Mesendoderm (in vitro differentiated cells): ENCODE data around the gene CNTN5.

Experiments used
- DNase-seq: peaks from one replicate; pipeline ENCODE4 v3.0.0; 2013
- H2AK5ac ChIP-seq: 2 replicates; pipeline ENCODE4 v1.6.1; 2013; ENCODE audit warnings: low read length, inconsistent platforms
- H2BK120ac ChIP-seq: 2 replicates; pipeline ENCODE4 v1.6.1; 2013; ENCODE audit warnings: low read depth, mild to moderate bottlenecking, low read length, moderate library complexity, mixed read lengths
- H2BK15ac ChIP-seq: replicated peaks from 2 replicates; pipeline ENCODE4 v1.6.1; 2013; ENCODE audit warnings: low read depth, mild to moderate bottlenecking, moderate library complexity
- H2BK5ac ChIP-seq: 2 replicates; pipeline ENCODE4 v1.6.1; 2013; ENCODE audit warnings: low read length, inconsistent platforms
- H3K18ac ChIP-seq: 2 replicates; pipeline ENCODE4 v1.6.1; 2013; ENCODE audit warnings: mild to moderate bottlenecking, low read length, mixed read lengths
- H3K23ac ChIP-seq: one replicate; pipeline ENCODE4 v1.6.1; 2013; ENCODE audit warnings: low read length
- H3K27ac ChIP-seq: 2 replicates; pipeline ENCODE4 v1.5.1; 2013; ENCODE audit warnings: low read depth, mild to moderate bottlenecking, inconsistent platforms, low read length, moderate library complexity
- H3K27me3 ChIP-seq: 2 replicates; pipeline ENCODE4 v1.6.1; 2013; ENCODE audit warnings: low read length, control low read depth, mild to moderate bottlenecking, inconsistent platforms; ENCODE audit not compliant: insufficient read depth, poor library complexity
- H3K36me3 ChIP-seq: 2 replicates; pipeline ENCODE4 v1.6.1; 2013; ENCODE audit warnings: low read length, inconsistent platforms; ENCODE audit not compliant: control insufficient read depth, insufficient read depth
- H3K4ac ChIP-seq: one replicate; pipeline ENCODE4 v1.6.1; 2013; ENCODE audit warnings: low read depth, mild to moderate bottlenecking, low read length, moderate library complexity
- H3K4me1 ChIP-seq: 2 replicates; pipeline ENCODE4 v1.6.1; 2013; ENCODE audit warnings: low read depth, low read length, inconsistent platforms; ENCODE audit not compliant: control insufficient read depth
- H3K4me2 ChIP-seq: 2 replicates; pipeline ENCODE4 v1.6.1; 2013; ENCODE audit warnings: low read length
- H3K4me3 ChIP-seq: 2 replicates; pipeline ENCODE4 v1.5.1; 2013; ENCODE audit warnings: mild to moderate bottlenecking, low read length
- H3K56ac ChIP-seq: one replicate; pipeline ENCODE4 v1.6.1; 2013; ENCODE audit warnings: low read length
- H3K79me1 ChIP-seq: 2 replicates; pipeline ENCODE4 v1.6.1; 2013; ENCODE audit warnings: low read length, inconsistent platforms
- H3K79me2 ChIP-seq: 2 replicates; pipeline ENCODE4 v1.6.1; 2013; ENCODE audit warnings: mild to moderate bottlenecking, low read length; ENCODE audit not compliant: control insufficient read depth, insufficient read depth
- H3K9ac ChIP-seq: 2 replicates; pipeline ENCODE4 v1.6.1; 2013; ENCODE audit warnings: low read length, inconsistent platforms
- H4K5ac ChIP-seq: one replicate; pipeline ENCODE4 v1.6.1; 2013; ENCODE audit warnings: low read length
- H4K8ac ChIP-seq: one replicate; pipeline ENCODE4 v1.6.1; 2013; ENCODE audit warnings: low read depth, mild to moderate bottlenecking, control low read depth, low read length, moderate library complexity
- WGBS: extraction: QIAGEN DNeasy Blood & Tissue Kit; methylation state at CpG from one replicate; pipeline ENCODE4 v1.1.7; 2013; ENCODE audit warnings: low lambda C conversion rate, missing lambda C conversion rate; ENCODE audit not compliant: insufficient coverage; ENCODE audit errors: extremely low coverage; 5-methylcytosine and 5-hydroxymethylcytosine counted together

The CNTN5 gene

DNA sequence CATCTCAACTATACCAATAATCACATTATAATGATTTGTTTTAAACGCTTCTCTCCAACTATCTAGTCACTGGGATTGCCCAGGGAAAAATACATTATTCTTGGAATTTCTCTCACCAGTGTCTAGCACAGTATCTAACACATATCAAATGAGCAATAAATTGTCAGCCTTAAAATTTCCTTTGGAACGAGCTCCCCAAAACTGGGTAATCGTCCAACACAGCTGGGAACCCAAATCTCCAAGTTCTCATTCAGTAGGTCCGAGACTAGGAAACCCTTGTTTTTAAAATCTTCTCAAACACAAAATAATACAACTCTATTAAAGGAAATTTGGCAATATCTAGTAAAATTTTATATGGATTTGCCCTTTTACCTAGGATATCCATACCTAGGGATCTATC lies 1338.5 kb downstream of the CNTN5 start:
- Histone ChIP-seq H2BK5ac (no peak overlapping the region), H3K36me3 (no peaks in the 10 kb centered on the region), H3K9ac (no peak overlapping the region), H3K4me3 (no peak overlapping the region), H3K56ac (no peak overlapping the region), H2AK5ac (no peak overlapping the region), H2BK120ac (no peak overlapping the region), H3K27me3 (no peaks in the 10 kb centered on the region), H4K8ac (no peak overlapping the region), H3K4me1 (no peaks in the 10 kb centered on the region), H3K18ac (no peak overlapping the region), H3K4ac (no peak overlapping the region), H4K5ac (no peak overlapping the region), H2BK15ac (no peak overlapping the region), H3K4me2 (no peak overlapping the region), H3K27ac (no peak overlapping the region), H3K79me2 (no peaks in the 10 kb centered on the region), H3K23ac (no peak overlapping the region), H3K79me1 (no peaks in the 10 kb centered on the region)
- no CpG with 5 or more reads among the region's 4 CpGs for WGBS
- DNase-seq: no peak

GRCh38 chr11:100367892-100368291 lies 1347.1 kb downstream of the CNTN5 start:
- H3K4me3 ChIP-seq: no peak overlapping the region
- H3K18ac ChIP-seq: no peak overlapping the region

GRCh38 chr11:100383357-100383865 lies 1362.7 kb downstream of the CNTN5 start:
- no peak overlapping the region for H3K27ac ChIP-seq
- H3K9ac ChIP-seq: no peak overlapping the region
- H4K5ac ChIP-seq: no peak overlapping the region
- no peak overlapping the region for H3K4me3 ChIP-seq
- no peak overlapping the region for H2BK5ac ChIP-seq
- no peaks in the 10 kb centered on the region for H3K79me1 ChIP-seq
- H3K18ac ChIP-seq: no peak overlapping the region
- no peak overlapping the region for H2BK120ac ChIP-seq
- no peaks in the 10 kb centered on the region for H3K27me3 ChIP-seq
- no peak overlapping the region for H3K4ac ChIP-seq
- no peak overlapping the region for H3K23ac ChIP-seq
- H3K36me3 ChIP-seq: no peaks in the 10 kb centered on the region
- H3K4me1 ChIP-seq: no peaks in the 10 kb centered on the region
- no CpG with 5 or more reads among the region's 7 CpGs for WGBS
- no peaks in the 10 kb centered on the region for H3K79me2 ChIP-seq
- peak; percentile 30 for DNase-seq
- H3K56ac ChIP-seq: no peak overlapping the region
- H3K4me2 ChIP-seq: no peak overlapping the region
- no peak overlapping the region for H2AK5ac ChIP-seq
- no peak overlapping the region for H4K8ac ChIP-seq
- H2BK15ac ChIP-seq: no peak overlapping the region

More at GRCh38 chr11:100367892-100368291, 1347.1 kb downstream of the CNTN5 start:
- Histone ChIP-seq H3K27me3 (no peaks in the 10 kb centered on the region), H3K4ac (no peak overlapping the region), H3K79me1 (no peaks in the 10 kb centered on the region), H2BK5ac (no peak overlapping the region), H2AK5ac (no peak overlapping the region), H3K4me1 (no peaks in the 10 kb centered on the region), H4K8ac (no peak overlapping the region), H3K56ac (no peak overlapping the region), H3K9ac (no peak overlapping the region), H3K4me2 (no peak overlapping the region), H4K5ac (no peak overlapping the region), H2BK15ac (no peak overlapping the region), H3K27ac (no peak overlapping the region), H3K23ac (no peak overlapping the region), H3K79me2 (no peaks in the 10 kb centered on the region), H2BK120ac (no peak overlapping the region), H3K36me3 (no peaks in the 10 kb centered on the region)
- no peak for DNase-seq

GRCh38 chr11:100396266-100396665 lies 1375.5 kb downstream of the CNTN5 start:
- Histone ChIP-seq H3K27me3 (peaks cover 2% of the 10 kb centered on the region), H4K5ac (no peak overlapping the region), H3K79me1 (no peaks in the 10 kb centered on the region), H4K8ac (no peak overlapping the region), H2BK120ac (no peak overlapping the region), H3K4ac (no peak overlapping the region), H3K4me3 (no peak overlapping the region), H2AK5ac (no peak overlapping the region), H3K18ac (no peak overlapping the region), H2BK15ac (no peak overlapping the region), H2BK5ac (no peak overlapping the region), H3K27ac (no peak overlapping the region), H3K4me1 (no peaks in the 10 kb centered on the region), H3K23ac (no peak overlapping the region), H3K36me3 (no peaks in the 10 kb centered on the region), H3K79me2 (no peaks in the 10 kb centered on the region), H3K9ac (no peak overlapping the region), H3K4me2 (no peak overlapping the region), H3K56ac (no peak overlapping the region)
- DNase-seq: no peak
- no CpG with 5 or more reads among the region's 3 CpGs for WGBS

GRCh38 chr11:100397401-100397800 lies 1376.7 kb downstream of the CNTN5 start:
- Histone ChIP-seq H4K5ac (no peak overlapping the region), H3K4me1 (no peaks in the 10 kb centered on the region), H3K23ac (no peak overlapping the region), H3K79me2 (no peaks in the 10 kb centered on the region), H3K27ac (no peak overlapping the region), H3K4ac (no peak overlapping the region), H2BK15ac (no peak overlapping the region), H2BK5ac (no peak overlapping the region), H3K9ac (no peak overlapping the region), H3K27me3 (peaks cover 2% of the 10 kb centered on the region), H3K4me3 (no peak overlapping the region), H3K18ac (no peak overlapping the region), H3K4me2 (no peak overlapping the region), H3K56ac (no peak overlapping the region), H4K8ac (no peak overlapping the region), H2AK5ac (no peak overlapping the region), H3K79me1 (no peaks in the 10 kb centered on the region), H3K36me3 (no peaks in the 10 kb centered on the region), H2BK120ac (no peak overlapping the region)
- no CpG with 5 or more reads among the region's 3 CpGs for WGBS
- no peak for DNase-seq

GRCh38 chr11:100403816-100404215 lies 1383.1 kb downstream of the CNTN5 start:
- H4K8ac ChIP-seq: no peak overlapping the region
- H2BK15ac ChIP-seq: no peak overlapping the region
- H3K9ac ChIP-seq: no peak overlapping the region
- H3K4me3 ChIP-seq: no peak overlapping the region
- H3K36me3 ChIP-seq: no peaks in the 10 kb centered on the region
- no peak overlapping the region for H4K5ac ChIP-seq
- H3K56ac ChIP-seq: no peak overlapping the region
- no peak overlapping the region for H2AK5ac ChIP-seq
- H3K23ac ChIP-seq: no peak overlapping the region
- no peak overlapping the region for H3K27ac ChIP-seq
- H2BK5ac ChIP-seq: no peak overlapping the region
- H3K4ac ChIP-seq: no peak overlapping the region
- WGBS: no CpG with 5 or more reads among the region's 2 CpGs
- no peaks in the 10 kb centered on the region for H3K79me1 ChIP-seq
- H3K4me1 ChIP-seq: peaks cover 3% of the 10 kb centered on the region
- no peak overlapping the region for H2BK120ac ChIP-seq
- no peak overlapping the region for H3K18ac ChIP-seq
- DNase-seq: peak; percentile 96
- no peak overlapping the region for H3K4me2 ChIP-seq
- peaks cover 2% of the 10 kb centered on the region for H3K27me3 ChIP-seq
- no peaks in the 10 kb centered on the region for H3K79me2 ChIP-seq
